ENCODE measurements around the gene ARMH2. TPM values are rescaled to one million over a fixed set of nuclear protein-coding genes. Genes with fewer than 3 reads are reported as not detected.
A peak's percentile ranks its signal among the peaks of the same experiment; 100 is the strongest.

The ARMH2 gene
- total and polyA plus RNA-seq, 9 of the 15 experiments (the other 6 are each of a cell fraction or from before 2014, with no cell fraction given), result not detected

DNA sequence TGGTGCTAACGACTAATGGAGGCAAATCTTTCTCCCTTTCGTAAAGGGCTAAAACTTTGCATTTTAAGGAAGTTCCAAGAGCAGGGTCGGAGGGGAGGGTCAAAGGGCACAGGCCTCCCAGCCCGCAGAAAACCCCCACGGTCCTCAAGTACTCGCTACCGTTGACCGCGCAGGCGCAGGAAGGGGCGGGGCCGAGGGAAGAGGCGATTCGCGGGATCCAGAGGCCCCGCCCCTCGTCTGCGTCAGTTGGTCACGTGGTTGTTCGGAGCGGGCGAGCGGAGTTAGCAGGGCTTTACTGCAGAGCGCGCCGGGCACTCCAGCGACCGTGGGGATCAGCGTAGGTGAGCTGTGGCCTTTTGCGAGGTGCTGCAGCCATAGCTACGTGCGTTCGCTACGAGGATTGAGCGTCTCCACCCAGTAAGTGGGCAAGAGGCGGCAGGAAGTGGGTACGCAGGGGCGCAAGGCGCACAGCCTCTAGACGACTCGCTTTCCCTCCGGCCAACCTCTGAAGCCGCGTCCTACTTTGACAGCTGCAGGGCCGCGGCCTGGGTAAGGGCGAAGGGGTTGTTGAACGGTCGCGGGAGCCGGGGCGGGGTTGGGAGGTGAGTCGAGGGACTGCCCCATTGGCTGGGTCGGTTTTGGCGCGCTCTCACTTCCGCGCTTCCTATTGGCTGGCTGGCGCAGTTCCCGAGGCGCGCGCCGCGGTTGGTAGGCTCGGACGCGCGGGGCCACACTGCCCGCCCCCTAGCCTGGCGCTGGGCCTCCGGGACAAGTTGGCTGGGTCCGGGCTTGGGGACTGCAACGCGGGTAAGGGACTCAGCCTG, 23.8 kb downstream of the ARMH2 start, which contains the start of gene GMNN (continued):
- TF ChIP-seq BHLHE40 (IDR thresholded peaks at IDR 0.05; ENCODE audit: low read length), result peak; percentile 94
- TF ChIP-seq KLF10 (CRISPR knock-in tag; IDR thresholded peaks at IDR 0.05), result no peak
- TF ChIP-seq, protein P1, sequence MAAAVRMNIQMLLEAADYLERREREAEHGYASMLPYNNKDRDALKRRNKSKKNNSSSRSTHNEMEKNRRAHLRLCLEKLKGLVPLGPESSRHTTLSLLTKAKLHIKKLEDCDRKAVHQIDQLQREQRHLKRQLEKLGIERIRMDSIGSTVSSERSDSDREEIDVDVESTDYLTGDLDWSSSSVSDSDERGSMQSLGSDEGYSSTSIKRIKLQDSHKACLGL (CRISPR knock-in tag; IDR thresholded peaks at IDR 0.05; ENCODE audit: borderline replicate concordance, poor library complexity, severe bottlenecking), result peak; percentile 35
- no peak for TF ChIP-seq FOXA1 (IDR thresholded peaks at IDR 0.05; ENCODE audit: borderline replicate concordance)
- no peak; the same call in 1 of the 2 replicates for TF ChIP-seq TGIF2 (CRISPR knock-in tag; IDR thresholded peaks at IDR 0.05)
- TF ChIP-seq TRIM24 (IDR thresholded peaks at IDR 0.05), result peak in 1 of 2 experiments; percentile 40; a peak in 1 of 4 replicates
- TF ChIP-seq CEBPG (CRISPR knock-in tag; IDR thresholded peaks at IDR 0.05), result no peak
- TF ChIP-seq CEBPG (tag; conservative IDR thresholded peaks at IDR 0.05 in 1 of 2, IDR thresholded peaks at IDR 0.05 in 1 of 2), result no peak
- no peak; the same call in 1 of the 2 replicates for TF ChIP-seq STAT5A (IDR thresholded peaks at IDR 0.05; ENCODE audit: borderline replicate concordance, low read length)
- TF ChIP-seq, protein P2, sequence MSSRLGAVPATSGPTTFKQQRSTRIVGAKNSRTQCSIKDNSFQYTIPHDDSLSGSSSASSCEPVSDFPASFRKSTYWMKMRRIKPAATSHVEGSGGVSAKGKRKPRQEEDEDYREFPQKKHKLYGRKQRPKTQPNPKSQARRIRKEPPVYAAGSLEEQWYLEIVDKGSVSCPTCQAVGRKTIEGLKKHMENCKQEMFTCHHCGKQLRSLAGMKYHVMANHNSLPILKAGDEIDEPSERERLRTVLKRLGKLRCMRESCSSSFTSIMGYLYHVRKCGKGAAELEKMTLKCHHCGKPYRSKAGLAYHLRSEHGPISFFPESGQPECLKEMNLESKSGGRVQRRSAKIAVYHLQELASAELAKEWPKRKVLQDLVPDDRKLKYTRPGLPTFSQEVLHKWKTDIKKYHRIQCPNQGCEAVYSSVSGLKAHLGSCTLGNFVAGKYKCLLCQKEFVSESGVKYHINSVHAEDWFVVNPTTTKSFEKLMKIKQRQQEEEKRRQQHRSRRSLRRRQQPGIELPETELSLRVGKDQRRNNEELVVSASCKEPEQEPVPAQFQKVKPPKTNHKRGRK (tag; IDR thresholded peaks at IDR 0.05), result no peak
- TF ChIP-seq, protein P3, sequence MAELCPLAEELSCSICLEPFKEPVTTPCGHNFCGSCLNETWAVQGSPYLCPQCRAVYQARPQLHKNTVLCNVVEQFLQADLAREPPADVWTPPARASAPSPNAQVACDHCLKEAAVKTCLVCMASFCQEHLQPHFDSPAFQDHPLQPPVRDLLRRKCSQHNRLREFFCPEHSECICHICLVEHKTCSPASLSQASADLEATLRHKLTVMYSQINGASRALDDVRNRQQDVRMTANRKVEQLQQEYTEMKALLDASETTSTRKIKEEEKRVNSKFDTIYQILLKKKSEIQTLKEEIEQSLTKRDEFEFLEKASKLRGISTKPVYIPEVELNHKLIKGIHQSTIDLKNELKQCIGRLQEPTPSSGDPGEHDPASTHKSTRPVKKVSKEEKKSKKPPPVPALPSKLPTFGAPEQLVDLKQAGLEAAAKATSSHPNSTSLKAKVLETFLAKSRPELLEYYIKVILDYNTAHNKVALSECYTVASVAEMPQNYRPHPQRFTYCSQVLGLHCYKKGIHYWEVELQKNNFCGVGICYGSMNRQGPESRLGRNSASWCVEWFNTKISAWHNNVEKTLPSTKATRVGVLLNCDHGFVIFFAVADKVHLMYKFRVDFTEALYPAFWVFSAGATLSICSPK (IDR thresholded peaks at IDR 0.05; ENCODE audit: borderline replicate concordance), result peak; percentile 54; the same call in 1 of the 2 replicates
- TF ChIP-seq POU5F1 (IDR thresholded peaks at IDR 0.05; ENCODE audit: borderline replicate concordance, low read depth, low read length, partially characterized antibody), result no peak
- no peak for TF ChIP-seq ZNF41 (CRISPR knock-in tag; conservative IDR thresholded peaks at IDR 0.05)
- TF ChIP-seq PYGO2 (tag; IDR thresholded peaks at IDR 0.05), result no peak
- TF ChIP-seq ESRRB (CRISPR knock-in tag; IDR thresholded peaks at IDR 0.05; ENCODE audit: borderline replicate concordance), result no peak
- TF ChIP-seq, protein P4, sequence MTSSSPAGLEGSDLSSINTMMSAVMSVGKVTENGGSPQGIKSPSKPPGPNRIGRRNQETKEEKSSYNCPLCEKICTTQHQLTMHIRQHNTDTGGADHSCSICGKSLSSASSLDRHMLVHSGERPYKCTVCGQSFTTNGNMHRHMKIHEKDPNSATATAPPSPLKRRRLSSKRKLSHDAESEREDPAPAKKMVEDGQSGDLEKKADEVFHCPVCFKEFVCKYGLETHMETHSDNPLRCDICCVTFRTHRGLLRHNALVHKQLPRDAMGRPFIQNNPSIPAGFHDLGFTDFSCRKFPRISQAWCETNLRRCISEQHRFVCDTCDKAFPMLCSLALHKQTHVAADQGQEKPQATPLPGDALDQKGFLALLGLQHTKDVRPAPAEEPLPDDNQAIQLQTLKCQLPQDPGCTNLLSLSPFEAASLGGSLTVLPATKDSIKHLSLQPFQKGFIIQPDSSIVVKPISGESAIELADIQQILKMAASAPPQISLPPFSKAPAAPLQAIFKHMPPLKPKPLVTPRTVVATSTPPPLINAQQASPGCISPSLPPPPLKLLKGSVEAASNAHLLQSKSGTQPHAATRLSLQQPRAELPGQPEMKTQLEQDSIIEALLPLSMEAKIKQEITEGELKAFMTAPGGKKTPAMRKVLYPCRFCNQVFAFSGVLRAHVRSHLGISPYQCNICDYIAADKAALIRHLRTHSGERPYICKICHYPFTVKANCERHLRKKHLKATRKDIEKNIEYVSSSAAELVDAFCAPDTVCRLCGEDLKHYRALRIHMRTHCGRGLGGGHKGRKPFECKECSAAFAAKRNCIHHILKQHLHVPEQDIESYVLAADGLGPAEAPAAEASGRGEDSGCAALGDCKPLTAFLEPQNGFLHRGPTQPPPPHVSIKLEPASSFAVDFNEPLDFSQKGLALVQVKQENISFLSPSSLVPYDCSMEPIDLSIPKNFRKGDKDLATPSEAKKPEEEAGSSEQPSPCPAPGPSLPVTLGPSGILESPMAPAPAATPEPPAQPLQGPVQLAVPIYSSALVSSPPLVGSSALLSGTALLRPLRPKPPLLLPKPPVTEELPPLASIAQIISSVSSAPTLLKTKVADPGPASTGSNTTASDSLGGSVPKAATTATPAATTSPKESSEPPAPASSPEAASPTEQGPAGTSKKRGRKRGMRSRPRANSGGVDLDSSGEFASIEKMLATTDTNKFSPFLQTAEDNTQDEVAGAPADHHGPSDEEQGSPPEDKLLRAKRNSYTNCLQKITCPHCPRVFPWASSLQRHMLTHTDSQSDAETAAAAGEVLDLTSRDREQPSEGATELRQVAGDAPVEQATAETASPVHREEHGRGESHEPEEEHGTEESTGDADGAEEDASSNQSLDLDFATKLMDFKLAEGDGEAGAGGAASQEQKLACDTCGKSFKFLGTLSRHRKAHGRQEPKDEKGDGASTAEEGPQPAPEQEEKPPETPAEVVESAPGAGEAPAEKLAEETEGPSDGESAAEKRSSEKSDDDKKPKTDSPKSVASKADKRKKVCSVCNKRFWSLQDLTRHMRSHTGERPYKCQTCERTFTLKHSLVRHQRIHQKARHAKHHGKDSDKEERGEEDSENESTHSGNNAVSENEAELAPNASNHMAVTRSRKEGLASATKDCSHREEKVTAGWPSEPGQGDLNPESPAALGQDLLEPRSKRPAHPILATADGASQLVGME (CRISPR knock-in tag; IDR thresholded peaks at IDR 0.05), result peak; percentile 68; the same call in 1 of the 2 replicates
- no peak for TF ChIP-seq NCOR1 (IDR thresholded peaks at IDR 0.05)
- TF ChIP-seq POLR2A (conservative IDR thresholded peaks at IDR 0.05), result peak; percentile 99
- no peak for TF ChIP-seq DDX20 (tag; IDR thresholded peaks at IDR 0.05; ENCODE audit: low read depth)

Data from K562 (cell line).